Psoas muscle (tissue), 8 donors: Measurements from ENCODE around the gene EPB41L5. TPM values are rescaled to one million over a fixed set of nuclear protein-coding genes. Genes with fewer than 3 reads are reported as not detected.
"Not testable (repeated sequence)": the region's sequence is repeated elsewhere in the genome, so short reads cannot be mapped to it uniquely, and the experiment has no call there.

Experiments
- ATAC-seq, 4 donors: fragments of 200-7000 bp; cut with Tn5 transposase; one replicate each; pipeline ENCODE4 v1.9.1; 2020; ENCODE audit warnings: moderate library complexity in 3 of 4, mild to moderate bottlenecking in 2 of 4
- DNase-seq, 2 donors: peaks; one replicate each; pipeline ENCODE4 v3.0.0-alpha.2; 2020
- H3K27ac ChIP-seq: fragments of 200-600 bp; one replicate; pipeline ENCODE4 v1.8.0; 2022
- H3K27me3 ChIP-seq, 3 donors: fragments of 200-600 bp in 1 of 3; one replicate each; pipeline versions ENCODE4 v1.6.1 to v1.8.0; 2013 to 2022; ENCODE audit warnings: low read length in 2 of 3, mild to moderate bottlenecking in 2 of 3, moderate library complexity in 1 of 3; ENCODE audit not compliant: insufficient read depth in 3 of 3
- H3K36me3 ChIP-seq, 2 donors: fragments of 200-600 bp in 1 of 2; one replicate each; pipeline versions ENCODE4 v1.6.1 to v1.8.0; 2013 to 2022; ENCODE audit warnings: low read depth in 1 of 2, mild to moderate bottlenecking in 1 of 2, moderate library complexity in 1 of 2; ENCODE audit not compliant: insufficient read depth in 1 of 2
- H3K4me1 ChIP-seq: fragments of 200-600 bp; one replicate; pipeline ENCODE4 v1.8.0; 2022
- H3K4me3 ChIP-seq: fragments of 200-600 bp; one replicate; pipeline ENCODE4 v1.8.0; 2022; ENCODE audit warnings: mild to moderate bottlenecking
- H3K9me3 ChIP-seq: fragments of 200-600 bp; one replicate; pipeline ENCODE4 v1.8.0; 2022
- CTCF ChIP-seq: fragments of 200-600 bp; IDR thresholded peaks from one replicate; pipeline ENCODE4 v1.8.0; 2022; ENCODE audit warnings: antibody characterized with exemption
- WGBS, 3 donors: extraction: QIAGEN DNeasy Blood & Tissue Kit; methylation state at CpG; one replicate each; pipeline versions ENCODE4 v1.1.6 to v1.1.7; 2013; 5-methylcytosine and 5-hydroxymethylcytosine counted together
- intact Hi-C, 2 donors: fragments of 100-400 bp; cut with DNase I; formaldehyde crosslinking; loops; one replicate each; pipeline versions ENCODE4 v1.11.0 to v1.14.2; 2022
- polyA plus RNA-seq, 3 donors: library from polyadenylated mRNA; stranded (reverse); fragments of 200-250 nt; gene quantifications; one replicate each; pipeline ENCODE4 v1.2.3, GENCODE V29; 2013
- total RNA-seq, 4 donors: library from RNA; stranded (reverse); fragmentation: NEBNext Ultra II Directional in 2 of 4; extraction: Animal tissue kit (Norgen Biotek cat#: 25700) in 2 of 4; gene quantifications; one replicate each; pipeline versions ENCODE4 v1.2.1 to v1.2.4, GENCODE V29; 2021 to 2023
- donor health status: healthy with polysubstance abuse.
- donor health status: DM: no; HTN: no; CAD: no; lungs with moderate emphysema.
- donor health status: Bipolar disorder and iron deficiency.
- donor health status: healthy.
- donor health status: DM: yes; HTN: yes; CAD: no.
- donor health status: DM: no; HTN: no; CAD: no.
- donor health status: DM: no; HTN: no; CAD: no.
- donor health status: DM: yes; HTN: yes; CAD: no.

Gene EPB41L5
- total and polyA plus RNA-seq, 7 donors = 4.2 to 16.0 (median 12.5) TPM

GRCh38 chr2:120134263-120134662 lies 121.4 kb downstream of the EPB41L5 start:
- TF ChIP-seq CTCF = no peak
- Histone ChIP-seq H3K27me3 (no peaks in the 10 kb centered on the region), H3K9me3 (no peaks in the 10 kb centered on the region), H3K4me3 (no peak overlapping the region), H3K4me1 (no peaks in the 10 kb centered on the region), H3K27ac (no peak overlapping the region), H3K36me3 (peaks cover 5 to 36% of the 10 kb centered on the region in 2 donors)
- WGBS, 3 donors = 91 to 97% (median 93%) methylated on average over 4 of the region's 4 CpGs
- ATAC-seq = no peak
- intact Hi-C loops = no loop called here
- DNase-seq = no peak

- H3K4me1 ChIP-seq, H3K4me3 ChIP-seq, H3K9me3 ChIP-seq, H3K27ac ChIP-seq, ATAC-seq, intact Hi-C loops, DNase-seq, H3K27me3 ChIP-seq: not testable (repeated sequence)
- H3K36me3 ChIP-seq = peaks cover 5 to 36% of the 10 kb centered on the region in 2 donors
- whole genome bisulfite sequencing, 3 donors = 97 to 100% (median 98%) methylated on average over 2 of the region's 2 CpGs
These were observed 122.1 kb downstream of the EPB41L5 start for GRCh38 chr2:120135013-120135412.

- Histone ChIP-seq H3K27me3 (no peaks in the 10 kb centered on the region), H3K4me1 (no peaks in the 10 kb centered on the region), H3K4me3 (no peak overlapping the region), H3K9me3 (no peaks in the 10 kb centered on the region), H3K27ac (no peak overlapping the region), H3K36me3 (peaks cover 3 to 21% of the 10 kb centered on the region in 2 donors)
- intact Hi-C loops = no loop called here
- DNase-seq (no peak), ATAC-seq (no peak)
- WGBS, 3 donors = 69 to 86% (median 78%) methylated on average over 4 of the region's 4 CpGs
- no peak for TF ChIP-seq CTCF
These were observed 128.0 kb downstream of the EPB41L5 start for GRCh38 chr2:120140866-120141265.

- H3K9me3 ChIP-seq = no peaks in the 10 kb centered on the region
- H3K36me3 ChIP-seq = peaks cover 3 to 27% of the 10 kb centered on the region in 2 donors
- WGBS, 3 donors = 90 to 97% (median 93%) methylated on average over 2 of the region's 2 CpGs
- H3K27ac ChIP-seq = no peak overlapping the region
- no peak for TF ChIP-seq CTCF
- ATAC-seq (no peak), DNase-seq (no peak)
- no peaks in the 10 kb centered on the region for H3K27me3 ChIP-seq
- H3K4me1 ChIP-seq = no peaks in the 10 kb centered on the region
- H3K4me3 ChIP-seq = no peak overlapping the region
- intact Hi-C loops = no loop called here
These were observed 128.6 kb downstream of the EPB41L5 start for GRCh38 chr2:120141300-120142069.

GRCh38 chr2:120142528-120143219 lies 129.8 kb downstream of the EPB41L5 start:
- Histone ChIP-seq H3K4me3 (no peak overlapping the region), H3K27me3 (no peaks in the 10 kb centered on the region), H3K36me3 (peaks cover 3 to 39% of the 10 kb centered on the region in 2 donors), H3K27ac (no peak overlapping the region), H3K9me3 (no peaks in the 10 kb centered on the region), H3K4me1 (no peaks in the 10 kb centered on the region)
- intact Hi-C loops = no loop called here
- 32 to 50% (median 40%) methylated on average over 2 of the region's 2 CpGs for WGBS, 3 donors
- ATAC-seq (peak in 2 of 4 donors; percentile 28 to 42), DNase-seq (no peak)
- no peak for TF ChIP-seq CTCF
